Measurements from ENCODE around the gene PTGIS.

PTGIS gene

DNA sequence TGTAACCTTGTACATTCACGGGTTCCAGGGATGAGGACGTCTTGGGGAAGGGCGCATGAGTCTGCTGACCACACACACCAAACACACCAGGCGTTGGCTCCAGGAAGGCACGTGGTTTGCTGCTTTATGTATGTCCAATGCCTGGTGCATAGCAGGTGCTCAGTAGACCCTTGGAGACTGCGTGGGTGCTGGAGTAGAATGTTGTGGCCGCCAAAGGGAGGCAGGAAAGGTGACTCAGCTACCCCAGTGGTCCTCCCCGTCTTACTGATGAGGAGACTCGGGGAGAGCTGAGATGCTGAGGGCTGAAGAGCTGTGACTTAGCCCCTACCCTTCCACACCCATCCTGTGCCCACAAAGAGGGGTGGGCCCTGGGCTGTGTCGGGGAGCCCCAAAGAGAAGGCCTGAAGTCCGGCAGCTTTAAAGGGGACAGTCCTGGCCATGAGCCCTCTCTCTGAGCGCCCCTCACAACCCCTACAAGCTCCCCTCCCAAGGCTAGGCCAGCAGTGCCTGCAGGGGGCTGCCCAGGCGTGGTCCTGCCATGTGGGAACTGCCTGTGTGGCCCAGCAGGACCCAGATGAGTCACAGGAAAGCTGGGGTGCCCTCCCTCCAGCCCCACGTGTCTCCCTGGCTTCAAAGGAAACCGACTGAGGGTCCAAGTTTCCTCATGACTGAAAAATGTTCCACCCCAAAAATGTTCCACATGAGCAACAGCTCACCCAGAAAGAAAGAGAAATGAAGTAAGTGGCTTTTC lies 28.0 kb upstream of the PTGIS start:
- DNase-seq, result no peak

- DNase-seq, result no peak
Observed at GRCh38 chr20:49595346-49595745, 27.4 kb upstream of the PTGIS start.

GRCh38 chr20:49594931-49595315 lies 27.0 kb upstream of the PTGIS start:
- DNase-seq, result no peak

- no peak for DNase-seq
Observed at GRCh38 chr20:49594143-49594930, 26.4 kb upstream of the PTGIS start.

DNA sequence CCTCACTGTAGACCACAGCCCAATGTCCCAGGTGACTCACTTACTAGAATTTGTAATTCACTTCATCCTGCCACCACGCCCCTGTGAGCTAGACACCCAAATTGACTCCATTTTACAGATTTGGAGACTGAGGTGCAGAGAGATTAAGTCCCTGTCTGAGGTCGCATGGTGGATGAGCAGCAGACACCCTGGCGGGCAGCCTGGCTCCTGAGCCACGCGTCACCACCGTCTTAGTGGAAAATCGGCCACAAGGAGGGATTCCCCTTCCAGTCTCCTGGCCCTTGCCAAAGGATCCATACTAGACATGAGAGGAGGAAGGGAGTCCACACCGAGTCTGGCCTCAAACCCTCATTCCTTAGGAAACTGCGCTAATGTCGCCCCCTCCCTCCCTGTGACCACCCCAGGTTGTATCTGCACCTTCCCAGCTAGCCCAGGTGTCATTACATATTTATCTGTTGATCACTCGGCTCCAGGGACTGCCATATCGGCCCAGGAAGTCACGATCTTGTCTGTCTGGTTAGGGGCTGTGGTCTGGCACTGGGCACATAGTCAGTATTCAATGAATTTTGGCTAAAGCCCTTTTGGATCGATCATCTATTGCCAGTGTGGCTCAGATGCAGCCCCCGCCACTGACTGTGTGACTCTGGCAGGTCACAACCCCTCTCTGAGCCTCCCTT lies 25.7 kb upstream of the PTGIS start:
- DNase-seq, result no peak

- DNase-seq, result no peak
Observed at GRCh38 chr20:49592120-49592519, 24.2 kb upstream of the PTGIS start.

DNA sequence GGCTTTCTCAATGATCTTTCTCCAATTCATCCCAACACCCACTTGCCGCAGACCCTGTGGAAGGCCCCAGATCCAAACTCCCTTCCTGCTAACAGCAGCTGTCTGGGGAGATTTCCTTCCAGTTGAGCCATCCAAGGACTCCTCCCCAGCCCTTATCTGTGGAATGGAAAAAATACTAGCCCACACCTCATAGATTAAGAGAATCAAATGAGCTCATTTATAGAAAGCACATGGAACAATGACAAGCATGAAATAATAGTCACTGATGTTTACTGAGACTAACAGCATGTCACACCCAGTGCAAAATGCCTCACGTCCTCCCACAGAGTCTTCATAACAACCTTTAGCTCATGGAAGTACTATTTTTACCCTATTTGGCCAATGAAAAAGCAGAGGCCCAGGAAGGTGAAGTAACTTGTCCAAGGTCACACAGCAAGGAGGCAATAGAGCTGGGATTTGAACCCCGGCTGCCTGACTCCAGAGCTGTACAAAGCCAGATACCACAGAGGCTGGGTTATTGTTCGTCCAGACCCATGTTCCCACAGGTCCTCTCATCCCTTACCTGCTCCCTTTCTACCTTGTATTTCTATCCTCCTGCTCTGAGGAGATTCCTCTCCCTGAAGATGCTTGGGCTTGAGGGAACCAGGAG lies 23.4 kb upstream of the PTGIS start:
- DNase-seq, result no peak

DNA sequence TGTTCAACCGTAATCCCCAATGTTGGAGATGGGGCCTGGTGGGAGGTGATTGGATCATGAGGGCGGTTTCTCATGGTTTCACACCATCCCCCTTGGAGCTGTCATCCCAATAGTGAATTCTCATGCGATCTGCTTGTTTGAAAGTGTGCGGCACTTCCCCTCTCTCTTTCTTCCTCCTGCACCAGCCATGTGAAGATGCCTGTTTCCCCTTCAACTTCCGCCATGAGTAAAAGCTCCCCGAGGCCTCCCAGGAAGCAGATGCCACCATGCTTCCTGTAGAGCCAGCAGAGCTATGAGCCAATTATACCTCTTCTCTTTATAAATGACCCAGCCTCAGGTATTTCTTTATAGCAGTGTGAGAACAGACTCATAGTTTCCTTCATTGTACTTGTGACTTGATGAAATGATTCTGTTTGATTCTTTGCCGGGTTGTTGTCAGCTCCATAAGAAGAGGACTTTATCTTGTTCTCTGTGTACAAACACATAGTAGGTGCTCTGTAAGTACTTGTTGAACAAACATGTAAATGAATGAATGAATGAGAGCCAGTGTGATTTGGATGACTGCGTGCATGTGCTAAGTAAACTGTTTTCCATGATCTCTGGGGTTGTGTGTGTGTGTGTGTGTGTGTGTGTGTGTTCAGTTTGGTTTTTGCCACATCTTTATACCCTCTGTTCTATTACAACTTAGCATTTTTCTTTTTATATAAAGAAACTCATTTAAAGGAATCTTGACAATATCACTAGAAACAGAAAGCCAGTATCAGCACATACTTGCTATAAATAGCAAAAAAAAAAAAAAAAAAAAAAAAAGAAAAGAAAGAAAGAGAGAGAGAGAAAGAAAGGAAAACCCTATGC lies 22.5 kb upstream of the PTGIS start:
- DNase-seq, result no peak

DNA sequence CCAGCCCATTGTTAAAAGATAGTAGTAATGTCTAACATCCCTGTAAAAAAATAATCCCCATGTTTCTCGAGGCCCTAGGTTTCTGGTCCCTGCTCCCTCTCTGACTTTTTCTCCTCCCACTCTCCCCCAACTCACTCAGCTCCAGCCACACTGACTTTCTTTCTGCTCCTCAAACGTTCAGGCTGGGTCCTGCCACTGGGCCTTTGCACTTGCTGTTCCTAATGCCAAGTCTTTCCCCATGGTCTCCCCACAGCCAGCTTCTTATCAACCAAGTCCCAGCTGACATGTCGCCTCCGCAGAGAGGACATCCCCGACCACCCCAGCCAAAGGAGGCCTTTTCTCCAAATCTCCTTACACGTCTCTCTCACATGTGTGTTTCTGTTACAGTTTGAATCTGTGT lies 21.8 kb upstream of the PTGIS start:
- no peak for DNase-seq

DNA sequence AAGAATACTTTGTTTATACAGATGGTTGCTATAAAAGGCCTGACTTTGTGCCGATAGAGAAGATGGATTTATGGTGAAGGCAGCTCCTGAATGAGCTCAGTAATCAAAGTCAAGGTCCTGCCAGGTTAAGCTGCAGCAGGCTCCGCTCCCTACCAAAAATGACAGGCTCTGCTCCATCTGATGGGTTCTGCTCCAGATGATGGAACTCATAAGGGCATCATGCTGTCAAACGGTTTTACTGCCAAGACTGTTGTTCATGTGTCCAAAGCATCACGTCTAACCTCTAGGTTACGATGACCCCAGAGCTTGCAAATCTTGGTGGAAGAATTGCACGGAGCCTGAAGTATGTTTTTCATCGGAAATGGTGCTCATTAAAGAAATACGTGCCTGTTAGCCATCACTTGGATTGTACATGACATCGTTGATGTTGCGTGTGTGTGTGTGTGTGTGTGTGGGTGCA lies 19.2 kb upstream of the PTGIS start:
- DNase-seq, result no peak

- no peak for DNase-seq
Observed at GRCh38 chr20:49585585-49586245, 17.8 kb upstream of the PTGIS start.

DNA sequence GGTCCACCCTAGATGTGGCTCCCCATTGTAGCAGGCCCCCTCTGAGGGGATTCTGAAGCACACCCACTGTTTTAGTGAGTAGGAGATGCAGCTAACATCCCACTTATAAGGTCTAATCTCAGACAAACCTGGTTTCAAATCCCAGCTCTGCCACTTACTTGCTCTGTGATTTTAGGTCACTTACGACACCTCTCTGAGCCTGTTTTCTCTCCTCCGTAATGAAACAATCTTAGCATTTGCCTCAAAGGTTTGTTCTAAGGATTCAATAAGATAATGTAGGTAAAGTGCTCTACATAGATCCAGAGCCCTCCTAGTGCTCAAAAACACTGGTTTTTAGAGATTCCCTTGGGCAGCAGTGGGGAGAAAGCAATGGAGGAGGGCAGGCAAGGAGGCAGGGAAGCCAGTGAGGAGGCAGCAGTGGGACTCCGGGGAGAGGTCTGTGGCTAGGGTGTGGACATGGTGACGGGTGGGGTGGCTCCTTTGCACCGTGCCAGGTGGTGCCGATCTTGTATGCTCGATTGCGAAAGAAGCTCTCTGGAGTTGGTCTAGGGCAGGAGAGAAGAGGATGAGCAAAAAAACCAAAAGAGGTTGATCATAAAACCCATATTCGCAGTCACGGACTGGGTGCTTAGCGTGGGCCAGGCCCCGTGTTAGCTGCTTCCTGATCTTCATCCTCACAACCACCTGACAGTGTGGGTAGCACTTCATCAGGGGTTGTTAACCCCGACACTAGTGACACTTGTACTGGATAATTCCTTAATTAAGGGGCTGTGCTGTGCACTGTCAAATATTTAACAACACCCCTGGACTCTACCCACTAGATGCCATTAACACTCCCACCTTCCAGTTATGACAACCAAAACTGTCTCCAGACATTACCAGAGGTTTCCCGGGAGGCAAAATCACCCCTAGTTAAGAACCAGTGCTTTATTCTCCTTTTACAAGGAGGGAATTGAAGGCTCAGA lies 16.8 kb upstream of the PTGIS start:
- DNase-seq, result no peak

- DNase-seq, result no peak
Observed at GRCh38 chr20:49583669-49584417, 15.9 kb upstream of the PTGIS start.

- DNase-seq, result no peak
Observed at GRCh38 chr20:49583343-49583668, 15.4 kb upstream of the PTGIS start.

GRCh38 chr20:49582413-49583334 lies 14.7 kb upstream of the PTGIS start:
- no peak for DNase-seq

DNA sequence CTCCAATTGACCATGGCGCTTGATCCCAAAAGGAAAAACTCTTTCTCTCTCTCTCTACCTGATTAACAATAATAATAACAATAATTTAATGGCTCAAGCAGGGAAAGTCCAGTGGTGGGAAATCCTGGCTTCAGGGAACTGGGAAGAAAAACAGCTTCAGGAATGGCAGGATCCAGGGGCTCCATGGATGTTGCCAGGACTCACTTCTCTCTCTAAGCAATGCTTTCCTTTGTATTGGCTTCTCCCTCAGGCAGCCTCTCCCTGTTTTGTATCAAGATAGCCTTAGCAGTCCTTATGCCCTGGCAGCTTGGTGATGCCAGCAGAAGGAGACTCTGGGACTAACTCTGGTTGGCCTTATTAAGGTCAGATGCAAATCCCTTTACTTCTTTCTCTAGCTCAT lies 13.5 kb upstream of the PTGIS start:
- no peak for DNase-seq

DNA sequence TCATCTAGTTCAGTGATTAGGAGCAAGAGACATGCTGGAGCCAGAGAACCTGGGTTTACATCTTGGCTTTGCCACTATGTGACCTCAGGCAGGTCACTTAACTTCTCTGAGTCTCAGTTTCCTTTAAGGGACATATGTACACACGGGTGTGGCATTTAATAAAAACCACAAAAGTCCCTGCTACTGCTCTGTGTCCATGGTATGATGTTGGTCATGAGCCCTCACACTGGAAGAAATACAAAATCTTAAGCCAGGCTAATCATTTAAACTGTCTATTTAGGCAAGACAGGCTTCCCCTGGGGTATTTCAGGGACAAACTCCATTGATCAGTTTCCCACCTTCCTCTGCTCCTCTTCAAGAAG lies 12.9 kb upstream of the PTGIS start:
- no peak for DNase-seq

All from T-helper 9 cell (primary cell).